Jurkat, Clone E6-1 (cell line): ENCODE measurements around the gene MINK1.
"Not testable (repeated sequence)": the region's sequence is repeated elsewhere in the genome, so short reads cannot be mapped to it uniquely, and the experiment has no call there.

Source experiments
- DNase-seq: peaks from one replicate; pipeline ENCODE4 v3.0.0-alpha.2; 2011; ENCODE audit warnings: low read depth, low spot score
- H3K4me3 ChIP-seq: 2 replicates; pipeline ENCODE4 v1.5.1; 2011; ENCODE audit warnings: mild to moderate bottlenecking, low read length, control low read depth, moderate library complexity

The MINK1 gene

DNA sequence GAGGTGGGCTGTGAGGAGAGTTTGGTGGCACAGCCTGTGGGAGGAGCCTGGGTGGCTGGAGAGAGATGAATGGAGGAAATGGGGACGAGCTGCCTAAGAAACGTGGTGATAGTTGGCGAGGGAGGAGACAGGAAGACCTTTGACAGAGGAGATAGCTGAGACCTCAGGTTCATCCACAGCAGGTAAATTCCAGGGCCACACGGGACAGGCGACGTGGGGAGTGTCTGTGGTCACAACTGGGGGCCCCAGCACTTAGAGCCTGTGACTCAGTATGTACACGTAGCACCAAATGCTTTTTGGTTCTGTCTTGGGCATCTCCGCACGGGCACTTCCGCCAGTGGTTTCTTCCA is 7.7 kb downstream of the MINK1 start:
- H3K4me3 ChIP-seq: no peak overlapping the region
- DNase-seq: no peak

DNA sequence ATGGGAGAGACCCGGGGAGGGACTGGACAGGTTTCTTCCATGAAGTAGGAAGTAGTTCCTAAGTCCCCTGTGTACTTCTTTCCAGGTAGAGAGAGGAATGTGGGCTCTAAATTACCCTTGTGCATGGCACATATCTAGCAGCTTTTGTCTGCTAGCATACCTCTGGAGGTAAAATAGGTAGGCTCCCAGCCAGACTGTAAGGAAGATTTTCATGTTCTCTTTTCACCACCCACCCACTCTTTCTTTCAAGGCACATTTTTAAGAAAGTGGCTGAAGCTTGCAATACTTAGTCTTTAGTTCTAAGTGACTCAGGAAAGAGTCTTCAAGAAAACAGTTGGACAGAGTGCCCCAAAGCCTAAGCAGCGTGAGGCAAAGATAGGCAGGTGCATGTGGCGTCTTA is 9.2 kb downstream of the MINK1 start:
- no peak for DNase-seq
- H3K4me3 ChIP-seq: no peak overlapping the region

DNA sequence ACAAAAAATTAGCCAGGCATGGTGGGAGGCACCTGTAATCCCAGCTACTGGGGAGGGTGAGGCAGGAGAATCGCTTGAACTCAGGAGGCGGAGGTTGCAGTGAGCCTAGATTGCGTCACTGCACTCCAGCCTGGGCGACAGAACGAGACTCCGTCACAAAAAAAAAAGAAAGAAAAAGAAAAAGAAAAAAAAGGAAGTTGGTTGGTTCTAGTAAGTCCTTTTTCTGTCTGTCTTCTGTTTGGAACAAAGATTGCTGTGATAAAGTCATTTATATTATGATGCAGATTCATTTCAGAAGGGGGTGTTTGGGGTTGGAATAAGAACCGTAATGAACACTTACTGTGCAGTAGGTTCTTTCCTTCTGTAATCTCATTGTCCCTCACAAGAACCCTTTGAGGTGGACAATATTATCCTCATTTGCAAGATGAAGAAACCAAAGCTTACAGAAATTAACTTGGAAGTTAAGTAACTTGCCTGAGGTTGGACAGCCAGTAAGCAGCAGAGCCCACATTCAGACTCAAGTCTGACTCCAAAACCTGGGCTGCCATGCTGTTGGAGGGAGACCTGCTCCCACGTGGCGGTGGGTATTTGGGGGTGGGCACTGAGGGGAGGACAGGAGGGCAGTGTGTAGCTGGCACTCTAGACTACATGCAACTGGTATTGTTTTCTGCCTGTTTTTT is 10.3 kb downstream of the MINK1 start:
- DNase-seq: no peak

DNA sequence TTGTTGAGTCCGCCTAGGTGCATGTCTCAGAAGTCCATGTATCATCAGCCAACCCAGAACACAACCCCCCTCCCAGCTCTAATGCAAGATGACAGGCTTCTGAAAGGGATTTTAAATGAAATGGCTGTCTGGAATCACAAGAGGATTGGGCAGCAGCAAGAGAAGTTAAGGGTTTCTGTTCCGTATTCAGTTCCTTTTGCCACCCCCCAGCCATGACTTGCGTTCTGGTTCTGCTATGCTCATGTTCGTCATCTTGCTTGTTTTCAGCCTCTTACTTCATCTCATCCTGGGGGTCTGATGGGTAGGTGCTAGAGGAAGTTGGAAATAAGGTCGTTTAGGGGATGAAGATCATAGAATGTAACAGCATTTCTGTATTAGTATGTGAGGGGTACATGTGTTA is 12.0 kb downstream of the MINK1 start:
- DNase-seq: no peak
- no peak overlapping the region for H3K4me3 ChIP-seq

More for the DNA sequence above, 10.3 kb downstream of the MINK1 start:
- no peak overlapping the region for H3K4me3 ChIP-seq

DNA sequence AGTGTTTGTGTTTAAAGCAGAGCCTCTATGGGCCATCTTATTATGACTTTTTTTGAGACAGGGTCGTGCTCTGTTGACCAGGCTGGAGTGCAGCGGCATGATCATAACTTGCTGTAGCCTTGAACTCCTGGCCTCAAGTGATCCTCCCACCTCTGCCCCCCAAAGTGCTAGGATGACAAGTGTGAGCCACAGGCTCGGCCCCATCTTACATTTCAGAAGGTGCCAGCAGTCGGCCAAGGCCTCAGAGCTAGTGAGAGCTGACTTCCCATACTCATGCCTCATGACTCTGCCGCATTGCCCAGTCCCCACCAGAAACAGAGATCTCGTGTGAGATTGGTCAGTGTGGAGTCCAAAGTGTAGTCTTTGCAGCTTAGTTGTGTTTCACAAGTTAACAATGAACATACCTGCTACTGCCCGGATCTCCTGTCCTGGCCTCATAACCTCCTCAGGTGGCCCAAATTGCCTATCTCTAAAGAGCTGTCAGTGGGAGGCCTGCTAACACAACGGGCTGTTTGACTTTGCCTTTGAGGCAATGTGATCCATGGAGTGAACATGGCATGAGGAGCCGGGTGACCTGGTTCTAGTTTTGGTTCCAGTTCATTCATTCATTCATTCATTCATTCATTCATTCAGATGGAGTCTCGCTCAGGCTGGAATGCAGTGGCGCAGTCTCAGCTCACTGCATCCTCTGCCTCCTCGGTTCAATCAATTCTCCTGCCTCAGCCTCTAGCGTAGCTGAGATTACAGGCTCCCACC is 13.7 kb downstream of the MINK1 start:
- DNase-seq: no peak
- H3K4me3 ChIP-seq: no peak overlapping the region

DNA sequence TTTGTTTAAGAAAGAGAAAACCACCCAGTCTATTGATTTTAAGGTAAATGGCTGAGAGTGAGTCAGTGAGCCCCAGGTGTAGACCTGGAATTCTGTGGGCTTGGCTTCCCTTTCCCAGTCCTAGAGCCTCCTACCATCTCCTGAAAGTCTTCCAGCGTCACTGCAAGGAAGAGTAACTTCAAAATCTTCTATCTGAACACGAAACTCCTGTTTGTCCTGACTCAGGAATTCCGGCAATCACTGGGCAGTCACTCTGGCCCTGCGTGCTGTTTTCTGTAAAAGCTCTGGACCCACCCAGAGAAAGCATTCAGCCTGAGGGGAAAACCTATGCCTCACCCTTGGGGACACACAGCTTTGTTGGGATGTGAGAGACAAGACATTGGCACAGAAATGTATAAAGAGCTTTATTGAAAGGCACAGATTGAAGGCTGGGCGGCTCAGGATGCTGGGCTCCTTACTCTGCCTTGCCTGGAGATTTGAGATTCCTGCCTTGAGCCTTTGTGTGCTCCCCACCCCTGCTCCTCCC is 15.9 kb downstream of the MINK1 start:
- DNase-seq: no peak
- no peak overlapping the region for H3K4me3 ChIP-seq

DNA sequence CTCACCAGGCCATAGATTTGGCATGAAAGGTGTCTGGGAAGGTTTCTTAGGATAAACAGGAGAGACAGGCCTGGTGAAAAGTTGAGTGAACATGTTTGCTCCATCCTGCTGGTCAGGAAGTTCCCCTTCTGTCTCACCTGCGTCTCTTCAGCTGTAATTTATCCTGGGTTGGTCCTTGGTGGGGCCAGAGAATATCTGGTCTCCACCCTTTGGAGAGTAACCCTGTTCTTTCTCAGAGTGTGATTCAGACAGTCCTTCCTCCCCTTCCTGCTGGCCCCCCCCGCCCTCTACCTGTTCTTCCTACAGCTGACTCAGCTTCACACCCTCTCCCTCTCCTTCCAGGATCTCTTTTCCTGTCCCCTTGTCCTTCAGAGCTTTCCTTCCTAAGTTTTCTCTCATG is 17.1 kb downstream of the MINK1 start:
- no peak for DNase-seq
- H3K4me3 ChIP-seq: no peak overlapping the region

DNA sequence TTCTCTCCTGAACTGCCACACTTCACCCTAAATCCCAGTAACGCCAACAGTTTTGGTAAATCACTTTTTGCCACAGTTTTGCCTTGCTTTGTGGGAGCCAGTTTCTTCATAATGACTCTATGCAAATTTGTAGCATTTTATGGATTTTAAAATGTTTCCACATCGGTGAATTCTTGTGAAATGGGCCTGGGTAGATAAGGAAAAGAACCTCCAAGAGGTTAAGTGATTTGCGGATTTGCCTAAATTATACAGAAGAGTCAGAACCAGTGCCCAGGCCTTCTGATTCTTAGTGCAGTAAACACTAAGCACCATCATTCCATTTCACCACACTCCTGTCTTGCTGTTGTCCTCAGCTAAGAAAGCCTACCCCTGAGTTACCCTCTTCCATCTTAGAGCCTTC is 17.9 kb downstream of the MINK1 start:
- DNase-seq: no peak

DNA sequence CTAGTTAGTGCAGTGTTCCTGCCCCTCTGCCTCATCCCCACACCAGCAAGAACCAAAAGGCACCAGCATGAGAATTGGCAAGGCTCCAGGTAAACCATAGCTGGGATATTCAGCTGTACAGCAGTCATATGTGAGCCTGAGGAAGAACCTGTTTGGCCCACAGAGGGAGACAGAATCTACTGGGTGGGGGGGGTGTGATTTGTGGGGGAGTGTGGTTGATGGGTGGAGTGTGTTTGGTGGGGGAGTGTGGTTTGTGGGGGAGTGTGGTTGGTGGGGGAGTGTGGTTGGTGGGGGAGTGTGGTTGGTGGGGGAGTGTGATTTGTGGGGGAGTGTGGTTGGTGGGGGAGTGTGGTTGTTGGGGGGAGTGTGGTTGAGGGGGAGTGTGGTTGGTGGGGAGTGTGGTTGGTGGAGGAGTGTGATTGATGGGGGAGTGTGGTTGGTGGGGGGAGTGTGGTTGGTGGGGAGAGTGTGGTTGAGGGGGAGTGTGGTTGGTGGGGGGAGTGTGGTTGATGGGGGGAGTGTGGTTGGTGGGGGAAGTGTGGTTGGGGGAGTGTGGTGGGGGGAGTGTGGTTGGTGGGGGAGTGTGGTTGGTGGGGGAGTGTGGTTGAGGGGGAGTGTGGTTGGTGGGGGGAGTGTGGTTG is 19.5 kb downstream of the MINK1 start:
- H3K4me3 ChIP-seq: no peak overlapping the region
- DNase-seq: peak; percentile 12

More for the DNA sequence above, 17.9 kb downstream of the MINK1 start:
- no peak overlapping the region for H3K4me3 ChIP-seq

DNA sequence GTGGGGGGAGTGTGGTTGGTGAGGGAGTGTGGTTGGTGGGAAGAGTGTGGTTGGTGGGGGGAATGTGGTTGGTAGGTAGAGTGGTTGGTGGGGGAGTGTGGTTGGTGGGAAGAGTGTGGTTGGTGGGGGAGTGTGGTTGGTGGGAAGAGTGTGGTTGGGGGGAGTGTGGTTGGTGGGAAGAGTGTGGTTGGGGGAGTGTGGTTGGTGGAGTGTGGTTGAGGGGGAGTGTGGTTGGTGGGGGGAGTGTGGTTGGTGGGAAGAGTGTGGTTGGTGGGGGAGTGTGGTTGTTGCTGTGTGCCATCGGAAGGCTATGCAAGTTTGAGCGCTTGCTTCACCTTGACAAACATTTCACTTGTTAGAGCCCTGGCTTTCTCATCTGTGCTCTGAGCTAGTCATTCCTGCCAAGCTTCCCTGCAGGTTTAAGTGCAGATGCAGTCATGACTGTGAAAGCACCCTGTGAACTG is 20.1 kb downstream of the MINK1 start:
- H3K4me3 ChIP-seq: no peak overlapping the region
- peak; percentile 29 for DNase-seq

DNA sequence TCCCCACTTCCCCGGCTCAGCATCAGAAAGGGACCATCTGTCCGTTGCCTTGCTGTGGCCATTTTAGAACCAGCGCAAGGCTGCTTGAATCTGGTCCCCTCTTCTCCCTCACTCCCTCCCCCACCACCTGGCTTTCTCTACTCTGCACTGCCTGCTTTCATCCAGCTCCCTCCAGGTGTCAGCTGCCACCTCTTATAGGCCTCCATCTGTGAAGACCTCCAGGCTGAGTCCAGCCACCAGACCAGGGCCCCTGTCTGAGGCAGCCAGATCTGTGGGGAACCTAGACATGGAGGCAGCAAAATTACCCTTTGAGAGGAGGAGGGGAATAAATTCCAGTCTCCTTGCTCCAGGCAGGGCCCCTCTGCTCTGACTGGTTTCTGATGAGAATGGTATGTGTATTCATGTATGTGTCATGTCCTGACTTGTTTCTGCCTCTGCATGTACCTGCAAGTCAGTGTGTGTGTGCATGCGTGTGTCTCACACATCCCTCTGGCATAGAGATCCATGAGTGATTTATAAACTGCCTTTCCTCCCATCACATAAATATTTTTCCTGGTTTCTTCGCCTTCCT is 21.1 kb downstream of the MINK1 start:
- no peak overlapping the region for H3K4me3 ChIP-seq
- no peak for DNase-seq

DNA sequence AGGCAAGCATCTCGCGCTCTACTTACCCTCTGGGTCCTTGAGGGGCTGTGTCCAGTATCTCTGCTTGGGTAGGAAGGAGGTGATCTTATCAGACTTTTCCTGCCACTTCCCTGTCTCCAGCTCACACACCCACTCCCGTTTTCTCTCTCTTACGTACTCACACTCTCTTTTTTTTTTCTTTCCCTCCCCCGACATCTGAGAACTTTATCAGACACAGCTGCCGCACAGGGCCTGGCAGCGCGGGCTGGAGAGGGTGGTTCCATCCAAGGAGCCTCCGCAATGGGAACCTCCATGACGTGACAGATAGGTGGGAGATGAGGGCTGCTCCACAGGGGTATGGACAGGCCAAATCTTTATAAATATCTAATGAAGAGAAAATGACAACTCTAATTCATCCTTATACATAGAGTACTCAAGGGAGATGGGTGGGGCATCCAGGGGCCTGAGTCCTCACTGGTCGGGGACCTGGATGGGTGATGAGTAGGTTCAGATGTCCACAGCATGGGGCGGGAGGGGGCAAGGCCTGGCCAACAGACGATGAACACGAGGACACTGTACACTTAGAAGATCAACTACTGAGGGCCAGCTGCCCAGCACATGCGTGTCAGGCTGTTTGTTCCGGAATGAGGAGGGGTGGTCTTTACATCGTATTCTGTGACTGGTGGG is 23.3 kb downstream of the MINK1 start:
- no peak for DNase-seq
- H3K4me3 ChIP-seq: no peak overlapping the region

DNA sequence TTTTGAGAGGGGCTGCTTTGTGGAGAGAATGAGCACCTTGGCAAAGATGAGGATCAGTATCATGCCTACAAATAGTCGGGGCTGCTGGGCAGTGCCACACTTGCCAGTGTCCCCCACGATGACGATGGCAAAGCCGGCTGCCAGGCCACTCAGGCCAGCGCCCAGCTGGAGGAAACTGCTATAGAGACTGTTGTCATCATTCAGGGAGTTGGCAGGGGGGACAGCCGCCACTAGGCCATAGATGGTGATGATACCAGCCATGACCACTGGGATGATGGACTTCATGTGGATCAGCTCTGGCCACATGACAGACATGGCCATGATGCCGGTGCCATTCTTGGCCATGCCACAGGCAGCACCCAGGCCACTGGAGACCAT is 23.8 kb downstream of the MINK1 start:
- no peak for DNase-seq
- no peak overlapping the region for H3K4me3 ChIP-seq

DNA sequence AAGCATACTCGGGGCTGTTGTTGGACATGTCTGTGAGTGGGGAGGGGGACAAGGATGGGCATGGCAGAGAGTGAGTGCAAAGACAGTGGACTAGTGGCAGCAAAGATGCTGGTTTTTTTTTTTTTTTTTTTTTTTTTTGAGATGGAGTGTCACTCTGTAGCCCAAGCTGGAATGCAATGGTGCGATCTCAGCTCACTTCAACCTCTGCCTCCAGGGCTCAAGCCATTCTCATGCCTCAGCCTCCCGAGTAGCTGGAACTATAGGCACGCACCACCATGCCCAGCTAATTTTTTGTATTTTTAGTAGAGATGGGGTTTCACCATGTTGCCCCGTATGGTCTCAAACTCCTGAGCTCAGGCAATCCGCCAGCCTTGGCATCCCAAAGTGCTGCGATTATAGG is 24.2 kb downstream of the MINK1 start:
- not testable (repeated sequence) for H3K4me3 ChIP-seq, DNase-seq

DNA sequence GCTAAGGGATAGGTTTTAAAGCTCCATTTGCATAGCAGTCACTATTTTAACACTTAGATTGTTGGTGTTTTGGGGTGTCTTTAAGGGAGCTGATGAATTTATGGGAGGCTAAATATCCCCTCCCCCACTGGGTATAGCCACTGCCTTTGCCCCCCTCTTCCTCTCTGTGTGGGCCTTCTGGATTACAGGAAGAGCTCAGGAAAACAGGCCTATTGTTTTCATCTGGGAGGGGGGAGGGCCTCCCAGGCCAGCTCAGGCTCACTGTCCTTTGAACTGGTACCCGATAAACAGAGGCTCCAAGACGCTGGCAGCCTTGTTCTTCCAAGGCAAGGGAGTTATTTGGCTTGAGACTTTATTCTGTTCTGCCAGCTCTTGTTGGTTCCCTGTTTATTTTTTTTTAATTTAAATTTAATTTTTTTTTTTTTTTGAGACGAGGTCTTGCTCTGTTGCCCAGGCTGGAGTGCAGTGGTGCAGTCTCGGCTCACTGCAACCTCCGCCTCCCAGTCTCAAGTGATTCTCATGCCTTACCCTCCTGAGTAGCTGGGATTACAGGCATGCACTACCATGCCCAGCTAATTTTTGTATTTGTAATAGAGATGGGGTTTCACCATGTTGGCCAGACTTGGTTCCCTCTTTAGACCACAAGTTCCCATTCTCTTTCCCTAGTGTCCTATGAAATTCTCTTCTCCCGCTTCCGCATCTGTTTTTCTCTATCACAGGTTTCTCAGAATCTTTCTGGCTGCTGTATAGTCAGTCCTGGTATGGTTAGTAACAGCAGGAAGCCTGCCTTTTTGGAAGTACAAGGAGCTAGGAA is 25.1 kb downstream of the MINK1 start:
- H3K4me3 ChIP-seq: no peak overlapping the region
- no peak for DNase-seq

DNA sequence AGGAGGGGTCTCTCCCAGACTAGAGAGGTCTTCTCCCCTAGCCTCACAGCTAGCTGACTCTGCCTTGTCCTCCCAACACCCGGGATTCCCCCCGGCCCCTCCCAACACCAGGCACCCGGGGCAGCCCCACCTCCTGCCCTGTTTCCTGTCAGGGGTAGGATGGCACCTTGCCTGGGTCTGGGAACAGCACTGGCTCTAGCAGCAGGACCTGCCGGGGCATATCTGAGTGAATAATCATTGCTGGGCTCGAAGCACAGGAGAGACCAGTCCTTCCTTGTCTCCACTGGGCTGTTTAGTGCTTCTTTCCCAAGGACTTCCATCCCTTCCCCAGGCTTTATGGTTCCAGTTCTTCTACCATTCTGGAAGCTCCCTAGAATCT is 25.7 kb downstream of the MINK1 start:
- no peak for DNase-seq

DNA sequence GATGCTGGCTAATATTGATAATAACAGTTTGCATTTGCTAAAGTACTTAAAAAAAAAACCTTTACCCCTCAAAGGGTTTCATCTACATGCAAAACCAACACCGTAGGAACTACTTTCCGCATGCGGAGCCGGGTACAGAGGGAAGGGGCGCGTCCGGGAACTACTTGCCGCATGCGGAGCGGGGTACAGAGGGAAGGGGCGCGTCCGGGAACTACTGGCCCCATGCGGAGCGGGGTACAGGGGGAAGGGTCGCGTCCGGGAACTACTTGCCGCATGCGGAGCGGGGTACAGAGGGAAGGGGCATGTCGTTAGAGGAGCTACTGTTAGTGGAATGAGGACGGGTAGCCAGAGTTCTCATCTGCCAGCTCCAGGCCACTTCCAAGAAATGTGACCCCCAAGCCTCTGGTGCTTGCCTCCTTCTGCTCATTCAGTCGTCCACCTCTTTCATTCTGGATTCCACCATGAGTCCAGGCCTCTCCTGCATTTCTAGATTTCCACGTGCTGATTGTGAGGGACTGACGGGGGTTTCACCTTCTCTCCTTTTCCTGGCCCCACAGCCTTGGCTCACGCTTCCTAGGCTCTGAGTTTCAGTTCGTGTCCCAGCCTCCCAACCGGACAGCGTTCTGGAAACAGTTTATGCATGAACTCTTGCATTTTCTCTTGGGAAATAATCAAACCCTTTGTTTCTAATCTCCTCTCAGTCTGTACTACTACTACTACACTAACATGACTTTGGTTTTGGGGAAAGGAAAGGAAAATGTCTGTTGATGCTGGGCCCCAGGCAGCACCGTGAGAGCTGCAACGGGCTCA is 26.9 kb downstream of the MINK1 start:
- no peak overlapping the region for H3K4me3 ChIP-seq

More for the DNA sequence above, 25.7 kb downstream of the MINK1 start:
- H3K4me3 ChIP-seq: no peak overlapping the region

DNA sequence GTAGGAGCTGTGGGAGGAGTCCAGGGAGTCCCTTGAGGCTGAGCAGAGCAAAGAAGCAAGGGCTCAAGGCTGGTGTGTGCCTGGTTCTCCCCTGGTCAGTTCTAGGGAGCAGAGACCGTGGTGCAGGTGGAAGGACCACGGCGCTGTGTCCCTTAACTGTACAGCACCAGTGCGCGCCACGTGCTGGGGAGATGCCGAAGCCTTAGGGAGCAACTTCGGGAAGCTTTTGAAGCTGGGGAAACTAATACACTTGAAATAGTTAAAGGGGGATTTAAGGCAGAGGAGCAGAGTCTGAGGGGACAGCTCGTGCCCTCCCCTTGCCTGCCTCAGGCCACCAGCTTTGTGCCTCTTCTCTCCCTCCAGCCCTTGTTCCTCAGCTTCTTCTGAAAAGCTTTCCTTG is 27.5 kb downstream of the MINK1 start:
- no peak overlapping the region for H3K4me3 ChIP-seq
- no peak for DNase-seq

More for the DNA sequence above, 26.9 kb downstream of the MINK1 start:
- DNase-seq: no peak
